CD4-positive, alpha-beta memory T cell (primary cell): ENCODE results near the gene DGKB. TPM values are rescaled to one million over a fixed set of nuclear protein-coding genes. Genes with fewer than 3 reads are reported as not detected.
A peak's percentile ranks its signal among the peaks of the same experiment; 100 is the strongest.

Experiments
- CTCF ChIA-PET: fragments of 350-600 bp; sonication (Branson Sonifier 250); formaldehyde crosslinking; loops from one replicate; lab custom pipeline; 2021; ENCODE audit warnings: inconsistent platforms; ENCODE audit not compliant: partially characterized antibody; lab: Charles Lee
- POLR2A ChIA-PET: fragments of 350-600 bp; sonication (Branson Sonifier 250); formaldehyde crosslinking; loops from one replicate; lab custom pipeline; 2021; ENCODE audit not compliant: partially characterized antibody; lab: Charles Lee
- DNase-seq, 5 donors: peaks; one replicate each; pipeline versions ENCODE4 v3.0.0 to v3.0.0-alpha.2; 2020 to 2022; ENCODE audit warnings: mixed read lengths in 1 of 5
- H3K27ac ChIP-seq: one replicate; pipeline ENCODE4 v1.7.0; 2013; ENCODE audit warnings: low read depth, low read length
- H3K27me3 ChIP-seq: 2 replicates; pipeline ENCODE4 v1.7.0; 2013; ENCODE audit warnings: mild to moderate bottlenecking, low read length, moderate library complexity; ENCODE audit not compliant: insufficient read depth
- H3K36me3 ChIP-seq: 2 replicates; pipeline ENCODE4 v1.7.0; 2013; ENCODE audit warnings: mild to moderate bottlenecking, low read length, moderate library complexity; ENCODE audit not compliant: insufficient read depth
- H3K4me1 ChIP-seq: 2 replicates; pipeline ENCODE4 v1.7.0; 2013; ENCODE audit warnings: mild to moderate bottlenecking, low read length, moderate library complexity; ENCODE audit not compliant: insufficient read depth
- H3K4me3 ChIP-seq, 2 donors: one replicate each; pipeline ENCODE4 v1.7.0; 2013; ENCODE audit warnings: low read length in 2 of 2, mild to moderate bottlenecking in 1 of 2
- H3K9me3 ChIP-seq, 2 donors: one replicate each; pipeline ENCODE4 v1.7.0; 2013; ENCODE audit warnings: low read length in 2 of 2, control low read depth in 1 of 2; ENCODE audit not compliant: control insufficient read depth in 1 of 2
- H3K27ac Mint-ChIP-seq, 7 donors: one replicate each; pipeline ENCODE4 v1.8.0; 2020 to 2021; ENCODE audit warnings: mixed read lengths in 7 of 7, mild to moderate bottlenecking in 6 of 7, inconsistent platforms in 3 of 7, moderate library complexity in 3 of 7
- H3K27me3 Mint-ChIP-seq, 2 donors: one replicate each; pipeline ENCODE4 v1.8.0; 2020 to 2021; ENCODE audit warnings: mixed read lengths in 2 of 2
- H3K36me3 Mint-ChIP-seq, 2 donors: one replicate each; pipeline ENCODE4 v1.8.0; 2020 to 2021; ENCODE audit warnings: mixed read lengths in 2 of 2, inconsistent platforms in 1 of 2, mild to moderate bottlenecking in 1 of 2
- H3K4me1 Mint-ChIP-seq, 4 donors: one replicate each; pipeline ENCODE4 v1.8.0; 2020 to 2021; ENCODE audit warnings: mixed read lengths in 4 of 4, mild to moderate bottlenecking in 1 of 4
- H3K4me3 Mint-ChIP-seq, 8 donors: one replicate each; pipeline ENCODE4 v1.8.0; 2020 to 2021; ENCODE audit warnings: mixed read lengths in 8 of 8, mild to moderate bottlenecking in 7 of 8, moderate library complexity in 6 of 8, inconsistent platforms in 3 of 8
- H3K9me3 Mint-ChIP-seq, 8 donors: one replicate each; pipeline ENCODE4 v1.8.0; 2020 to 2021; ENCODE audit warnings: mixed read lengths in 8 of 8, mild to moderate bottlenecking in 5 of 8, inconsistent platforms in 3 of 8, moderate library complexity in 1 of 8
- intact Hi-C: fragments of 100-400 bp; cut with micrococcal nuclease; formaldehyde crosslinking; loops from one replicate; pipeline ENCODE4 v1.15.1; 2023
- polyA plus RNA-seq, 2 donors: library from polyadenylated mRNA; unstranded; fragments of 300-500 nt; fragmentation: Illumina TruSeq; gene quantifications; one replicate each; pipeline ENCODE4 v1.2.3, GENCODE V29; 2021
- total RNA-seq, 2 experiments: library from RNA; stranded (reverse); gene quantifications; one replicate each; pipeline ENCODE4 v1.2.3, GENCODE V29; 2021

The DGKB gene
- total and polyA plus RNA-seq, 4 experiments from 2014 or later = not detected

GRCh38 chr7:14720785-14721184, 181.8 kb downstream of the DGKB start:
- H3K27ac Mint-ChIP-seq = no peak overlapping the region
- no peaks in the 10 kb centered on the region for H3K4me1 Mint-ChIP-seq
- Histone ChIP-seq H3K4me3 (no peak overlapping the region), H3K4me1 (no peaks in the 10 kb centered on the region), H3K36me3 (no peaks in the 10 kb centered on the region), H3K27ac (no peak overlapping the region), H3K9me3 (no peaks in the 10 kb centered on the region), H3K27me3 (no peaks in the 10 kb centered on the region)
- H3K9me3 Mint-ChIP-seq = no peaks in the 10 kb centered on the region
- intact Hi-C loops = no loop called here
- H3K27me3 Mint-ChIP-seq = peaks cover 0 to 1% of the 10 kb centered on the region in 2 donors
- CTCF ChIA-PET = no interaction called here
- DNase-seq = no peak
- H3K36me3 Mint-ChIP-seq = no peaks in the 10 kb centered on the region
- H3K4me3 Mint-ChIP-seq = no peak overlapping the region
- POLR2A ChIA-PET = no interaction called here

- H3K9me3 Mint-ChIP-seq = no peaks in the 10 kb centered on the region
- intact Hi-C loops = no loop called here
- ChIA-PET CTCF (no interaction called here), POLR2A (no interaction called here)
- H3K27ac Mint-ChIP-seq = no peak overlapping the region
- H3K36me3 ChIP-seq = no peaks in the 10 kb centered on the region
- H3K9me3 ChIP-seq = no peaks in the 10 kb centered on the region
- peaks cover 0 to 1% of the 10 kb centered on the region in 2 donors for H3K27me3 Mint-ChIP-seq
- no peak for DNase-seq
- no peak overlapping the region for H3K4me3 ChIP-seq
- H3K4me1 Mint-ChIP-seq = no peaks in the 10 kb centered on the region
- no peaks in the 10 kb centered on the region for H3K27me3 ChIP-seq
- no peaks in the 10 kb centered on the region for H3K4me1 ChIP-seq
- H3K36me3 Mint-ChIP-seq = no peaks in the 10 kb centered on the region
- no peak overlapping the region for H3K27ac ChIP-seq
- no peak overlapping the region for H3K4me3 Mint-ChIP-seq
Observed at GRCh38 chr7:14717816-14718215, 184.7 kb downstream of the DGKB start.

GRCh38 chr7:14717169-14717568, 185.4 kb downstream of the DGKB start:
- no peaks in the 10 kb centered on the region for H3K4me1 Mint-ChIP-seq
- Histone ChIP-seq H3K36me3 (no peaks in the 10 kb centered on the region), H3K4me3 (no peak overlapping the region), H3K9me3 (no peaks in the 10 kb centered on the region), H3K4me1 (no peaks in the 10 kb centered on the region), H3K27me3 (no peaks in the 10 kb centered on the region), H3K27ac (no peak overlapping the region)
- no peaks in the 10 kb centered on the region for H3K36me3 Mint-ChIP-seq
- no peaks in the 10 kb centered on the region for H3K9me3 Mint-ChIP-seq
- no peak overlapping the region for H3K4me3 Mint-ChIP-seq
- no peak overlapping the region for H3K27ac Mint-ChIP-seq
- ChIA-PET POLR2A (no interaction called here), CTCF (interaction anchor here (1.1 kb wide), 1 partner anchor 26 kb away, joined by 4 read pairs; no protein-coding TSS in a partner anchor)
- intact Hi-C loops = no loop called here
- peaks cover 0 to 1% of the 10 kb centered on the region in 2 donors for H3K27me3 Mint-ChIP-seq
- DNase-seq = no peak

GRCh38 chr7:14714161-14714728, 188.3 kb downstream of the DGKB start:
- no peak for DNase-seq
- POLR2A ChIA-PET = no interaction called here
- H3K27ac Mint-ChIP-seq = no peak overlapping the region
- Histone ChIP-seq H3K9me3 (no peaks in the 10 kb centered on the region), H3K36me3 (no peaks in the 10 kb centered on the region), H3K27ac (no peak overlapping the region), H3K4me3 (no peak overlapping the region), H3K4me1 (no peaks in the 10 kb centered on the region), H3K27me3 (no peaks in the 10 kb centered on the region)
- intact Hi-C loops = no loop called here
- no peaks in the 10 kb centered on the region for H3K9me3 Mint-ChIP-seq
- no peak overlapping the region for H3K4me3 Mint-ChIP-seq
- CTCF ChIA-PET = no interaction called here
- H3K36me3 Mint-ChIP-seq = no peaks in the 10 kb centered on the region
- no peaks in the 10 kb centered on the region for H3K4me1 Mint-ChIP-seq
- H3K27me3 Mint-ChIP-seq = peaks cover 0 to 1% of the 10 kb centered on the region in 2 donors

GRCh38 chr7:14698239-14698638, 204.3 kb downstream of the DGKB start:
- no peaks in the 10 kb centered on the region for H3K4me1 Mint-ChIP-seq

GRCh38 chr7:14697684-14698083, 204.9 kb downstream of the DGKB start:
- Mint-ChIP-seq H3K27me3 (peaks cover 0 to 2% of the 10 kb centered on the region in 2 donors), H3K4me3 (no peak overlapping the region), H3K4me1 (no peaks in the 10 kb centered on the region), H3K9me3 (no peaks in the 10 kb centered on the region), H3K27ac (no peak overlapping the region), H3K36me3 (no peaks in the 10 kb centered on the region)
- no peak for DNase-seq
- Histone ChIP-seq H3K9me3 (no peaks in the 10 kb centered on the region), H3K4me3 (no peak overlapping the region), H3K36me3 (no peaks in the 10 kb centered on the region), H3K27me3 (no peaks in the 10 kb centered on the region), H3K4me1 (no peaks in the 10 kb centered on the region), H3K27ac (no peak overlapping the region)
- ChIA-PET POLR2A (no interaction called here), CTCF (no interaction called here)
- intact Hi-C loops = loop anchor here (5.0 kb wide), 1 partner anchor 1865 kb away; no protein-coding TSS in a partner anchor

More at GRCh38 chr7:14698239-14698638, 204.3 kb downstream of the DGKB start:
- no peaks in the 10 kb centered on the region for H3K9me3 Mint-ChIP-seq
- no peaks in the 10 kb centered on the region for H3K36me3 ChIP-seq
- no peak for DNase-seq
- peaks cover 0 to 2% of the 10 kb centered on the region in 2 donors for H3K27me3 Mint-ChIP-seq
- POLR2A ChIA-PET = no interaction called here
- intact Hi-C loops = loop anchor here (5.0 kb wide), 1 partner anchor 1864 kb away; no protein-coding TSS in a partner anchor
- no peaks in the 10 kb centered on the region for H3K36me3 Mint-ChIP-seq
- no peak overlapping the region for H3K27ac ChIP-seq
- H3K27ac Mint-ChIP-seq = no peak overlapping the region
- CTCF ChIA-PET = no interaction called here
- H3K4me1 ChIP-seq = no peaks in the 10 kb centered on the region
- no peaks in the 10 kb centered on the region for H3K9me3 ChIP-seq
- H3K4me3 ChIP-seq = no peak overlapping the region
- H3K27me3 ChIP-seq = no peaks in the 10 kb centered on the region
- no peak overlapping the region for H3K4me3 Mint-ChIP-seq

GRCh38 chr7:14691597-14692203, 210.9 kb downstream of the DGKB start:
- H3K4me3 ChIP-seq = no peak overlapping the region
- no peaks in the 10 kb centered on the region for H3K36me3 Mint-ChIP-seq
- CTCF ChIA-PET = interaction anchor here (0.6 to 3.0 kb wide), 18 partner anchors 8 to 1425 kb away, joined by 3 to 49 read pairs (median 5); no protein-coding TSS in a partner anchor
- POLR2A ChIA-PET = no interaction called here
- no peaks in the 10 kb centered on the region for H3K9me3 ChIP-seq
- H3K27ac Mint-ChIP-seq = no peak overlapping the region
- intact Hi-C loops = loop anchor here (1.0 kb wide), 1 partner anchor 1411 kb away; no protein-coding TSS in a partner anchor
- H3K9me3 Mint-ChIP-seq = no peaks in the 10 kb centered on the region
- H3K4me1 ChIP-seq = no peaks in the 10 kb centered on the region
- H3K4me1 Mint-ChIP-seq = no peaks in the 10 kb centered on the region
- no peaks in the 10 kb centered on the region for H3K36me3 ChIP-seq
- H3K27me3 Mint-ChIP-seq = peaks cover 0 to 2% of the 10 kb centered on the region in 2 donors
- H3K4me3 Mint-ChIP-seq = no peak overlapping the region
- no peak overlapping the region for H3K27ac ChIP-seq
- peaks cover 3% of the 10 kb centered on the region for H3K27me3 ChIP-seq
- peak in 4 of 5 donors; percentile 3 to 37 (median 20) for DNase-seq
